Measurements from ENCODE around the gene C10orf95. TPM values are rescaled to one million over a fixed set of nuclear protein-coding genes. Genes with fewer than 3 reads are reported as not detected.

C10orf95 gene
- total RNA-seq, 3 donors from 2014 or later (not counting 1 experiment from before 2014, with no cell fraction given): 0.25 to 0.41 (median 0.35) TPM

- Mint-ChIP-seq H3K4me3 (no peak overlapping the region), H3K27ac (no peak overlapping the region), H3K4me1 (peaks cover 0 to 16% of the 10 kb centered on the region in 2 donors), H3K27me3 (ENCODE audit: low read depth in 2 of 2) (no peaks in the 10 kb centered on the region), H3K9me3 (no peaks in the 10 kb centered on the region), H3K36me3 (no peaks in the 10 kb centered on the region)
- Histone ChIP-seq H3K36me3 (ENCODE audit: control insufficient read depth, insufficient read depth, low read length) (no peaks in the 10 kb centered on the region), H3K27ac (ENCODE audit: low read length) (no peak overlapping the region), H3K27me3 (ENCODE audit: control insufficient read depth, insufficient read depth, low read length) (no peaks in the 10 kb centered on the region), H3K4me1 (ENCODE audit: control insufficient read depth, insufficient read depth, low read length) (peaks cover 8% of the 10 kb centered on the region), H3K4me3 (ENCODE audit: low read length) (no peak overlapping the region), H3K9me3 (ENCODE audit: control insufficient read depth, insufficient read depth, low read length) (no peaks in the 10 kb centered on the region)
- intact Hi-C loops (cut with micrococcal nuclease): loop anchor here (10.0 kb wide), 1 partner anchor 316 kb away; the partner anchor contains the start of gene NOLC1
- no peak for DNase-seq
- TF ChIP-seq CTCF (IDR thresholded peaks at IDR 0.05): no peak
- no peak for ATAC-seq
- 97% methylated on average over 34 of the region's 36 CpGs for WGBS (ENCODE audit: insufficient coverage)
Observed at GRCh38 chr10:102470579-102471546, 19.5 kb upstream of the C10orf95 start.

DNA sequence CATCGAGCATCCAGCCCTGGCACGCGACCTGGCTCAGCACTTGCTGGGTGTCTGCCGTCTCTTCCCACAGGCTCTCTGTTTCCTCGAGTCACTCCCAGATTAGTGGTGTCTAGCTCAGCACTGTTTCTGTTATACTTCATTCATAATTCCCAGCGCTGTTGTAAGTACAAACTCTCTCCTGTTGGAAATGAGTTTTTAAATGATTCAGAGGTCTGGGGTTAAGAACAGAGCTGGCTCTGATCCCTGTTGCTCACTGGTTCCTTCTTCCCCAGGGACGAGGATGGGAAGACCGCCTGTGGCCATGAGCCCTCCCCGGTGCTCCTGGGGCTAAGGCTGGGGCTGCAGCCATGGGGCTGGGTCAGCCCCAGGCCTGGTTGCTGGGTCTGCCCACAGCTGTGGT is 17.3 kb upstream of the C10orf95 start:
- Histone ChIP-seq H3K36me3 (ENCODE audit: control insufficient read depth, insufficient read depth, low read length) (no peaks in the 10 kb centered on the region), H3K9me3 (ENCODE audit: control insufficient read depth, insufficient read depth, low read length) (no peaks in the 10 kb centered on the region), H3K27ac (ENCODE audit: low read length) (no peak overlapping the region), H3K4me1 (ENCODE audit: control insufficient read depth, insufficient read depth, low read length) (peaks cover 7% of the 10 kb centered on the region), H3K4me3 (ENCODE audit: low read length) (no peak overlapping the region), H3K27me3 (ENCODE audit: control insufficient read depth, insufficient read depth, low read length) (no peaks in the 10 kb centered on the region)
- intact Hi-C loops (cut with micrococcal nuclease): no loop called here
- DNase-seq (no peak), ATAC-seq (no peak)
- H3K9me3 Mint-ChIP-seq: no peaks in the 10 kb centered on the region
- H3K36me3 Mint-ChIP-seq: no peaks in the 10 kb centered on the region
- no peak for TF ChIP-seq CTCF (IDR thresholded peaks at IDR 0.05)
- peaks cover 0 to 15% of the 10 kb centered on the region in 2 donors for H3K4me1 Mint-ChIP-seq
- no peaks in the 10 kb centered on the region for H3K27me3 Mint-ChIP-seq (ENCODE audit: low read depth in 2 of 2)
- WGBS (ENCODE audit: insufficient coverage): 93% methylated on average over 9 of the region's 9 CpGs
- no peak overlapping the region for H3K27ac Mint-ChIP-seq
- H3K4me3 Mint-ChIP-seq: no peak overlapping the region

GRCh38 chr10:102467971-102468438 is 16.7 kb upstream of the C10orf95 start:
- 80% methylated on average over 6 of the region's 6 CpGs for WGBS (ENCODE audit: insufficient coverage)
- no peaks in the 10 kb centered on the region for H3K9me3 ChIP-seq (ENCODE audit: control insufficient read depth, insufficient read depth, low read length)
- DNase-seq: no peak
- intact Hi-C loops (cut with micrococcal nuclease): no loop called here
- no peak overlapping the region for H3K27ac ChIP-seq (ENCODE audit: low read length)
- H3K4me3 ChIP-seq (ENCODE audit: low read length): no peak overlapping the region
- Mint-ChIP-seq H3K4me3 (no peak overlapping the region), H3K27me3 (ENCODE audit: low read depth in 2 of 2) (peaks cover 0 to 2% of the 10 kb centered on the region in 2 donors), H3K36me3 (no peaks in the 10 kb centered on the region), H3K4me1 (peaks cover under 1 to 8% of the 10 kb centered on the region in 2 donors), H3K27ac (no peak overlapping the region), H3K9me3 (no peaks in the 10 kb centered on the region)
- no peaks in the 10 kb centered on the region for H3K27me3 ChIP-seq (ENCODE audit: control insufficient read depth, insufficient read depth, low read length)
- no peak for ATAC-seq
- TF ChIP-seq CTCF (IDR thresholded peaks at IDR 0.05): no peak
- H3K36me3 ChIP-seq (ENCODE audit: control insufficient read depth, insufficient read depth, low read length): no peaks in the 10 kb centered on the region
- peaks cover under 1% of the 10 kb centered on the region for H3K4me1 ChIP-seq (ENCODE audit: control insufficient read depth, insufficient read depth, low read length)
